Smooth muscle cell of the brain vasculature (primary cell): ENCODE results near the gene SPATA21.

ENCODE experiments used
- DNase-seq: peaks from one replicate; pipeline ENCODE4 v3.0.0-alpha.2; 2012; ENCODE audit warnings: low read depth, low spot score

The SPATA21 gene

GRCh38 chr1:16420424-16421118 lies 16.7 kb downstream of the SPATA21 start:
- DNase-seq = no peak

- DNase-seq = no peak
Measured at GRCh38 chr1:16418823-16419425, 18.3 kb downstream of the SPATA21 start.

- DNase-seq = no peak
Measured at GRCh38 chr1:16413191-16413590, 24.0 kb downstream of the SPATA21 start.

GRCh38 chr1:16410803-16411202 lies 26.4 kb downstream of the SPATA21 start:
- DNase-seq = no peak

GRCh38 chr1:16409536-16410152 lies 27.6 kb downstream of the SPATA21 start:
- DNase-seq = no peak

- no peak for DNase-seq
Measured at GRCh38 chr1:16406868-16407267, 30.4 kb downstream of the SPATA21 start.

GRCh38 chr1:16405441-16405840 lies 31.8 kb downstream of the SPATA21 start:
- DNase-seq = no peak

GRCh38 chr1:16402742-16403141 lies 34.5 kb downstream of the SPATA21 start:
- no peak for DNase-seq

- no peak for DNase-seq
Measured at GRCh38 chr1:16398371-16398953, 38.8 kb downstream of the SPATA21 start.

GRCh38 chr1:16397120-16397519 lies 40.1 kb downstream of the SPATA21 start:
- no peak for DNase-seq

GRCh38 chr1:16396591-16396990 lies 40.6 kb downstream of the SPATA21 start:
- no peak for DNase-seq

GRCh38 chr1:16394977-16395376 lies 42.2 kb downstream of the SPATA21 start:
- no peak for DNase-seq

GRCh38 chr1:16393570-16394521 lies 43.4 kb downstream of the SPATA21 start:
- DNase-seq = no peak

GRCh38 chr1:16392740-16393569 lies 44.3 kb downstream of the SPATA21 start:
- no peak for DNase-seq

- DNase-seq = no peak
Measured at GRCh38 chr1:16391411-16391810, 45.8 kb downstream of the SPATA21 start.

- DNase-seq = no peak
Measured at GRCh38 chr1:16387201-16388188, 49.7 kb downstream of the SPATA21 start.

GRCh38 chr1:16386454-16387113 lies 50.6 kb downstream of the SPATA21 start:
- DNase-seq = no peak

- no peak for DNase-seq
Measured at GRCh38 chr1:16385659-16386453, 51.4 kb downstream of the SPATA21 start.
